HG03159 (cell line): ENCODE data around the gene SLIRP.
"Not testable (repeated sequence)": the region's sequence is repeated elsewhere in the genome, so short reads cannot be mapped to it uniquely, and the experiment has no call there.

ENCODE experiments used
- ATAC-seq: cut with Tn5 transposase; IDR thresholded peaks from one replicate; pipeline ENCODE4 v1.9.1; 2021; ENCODE audit warnings: mild to moderate bottlenecking, moderate library complexity; ENCODE audit not compliant: unreplicated experiment

Gene SLIRP

DNA sequence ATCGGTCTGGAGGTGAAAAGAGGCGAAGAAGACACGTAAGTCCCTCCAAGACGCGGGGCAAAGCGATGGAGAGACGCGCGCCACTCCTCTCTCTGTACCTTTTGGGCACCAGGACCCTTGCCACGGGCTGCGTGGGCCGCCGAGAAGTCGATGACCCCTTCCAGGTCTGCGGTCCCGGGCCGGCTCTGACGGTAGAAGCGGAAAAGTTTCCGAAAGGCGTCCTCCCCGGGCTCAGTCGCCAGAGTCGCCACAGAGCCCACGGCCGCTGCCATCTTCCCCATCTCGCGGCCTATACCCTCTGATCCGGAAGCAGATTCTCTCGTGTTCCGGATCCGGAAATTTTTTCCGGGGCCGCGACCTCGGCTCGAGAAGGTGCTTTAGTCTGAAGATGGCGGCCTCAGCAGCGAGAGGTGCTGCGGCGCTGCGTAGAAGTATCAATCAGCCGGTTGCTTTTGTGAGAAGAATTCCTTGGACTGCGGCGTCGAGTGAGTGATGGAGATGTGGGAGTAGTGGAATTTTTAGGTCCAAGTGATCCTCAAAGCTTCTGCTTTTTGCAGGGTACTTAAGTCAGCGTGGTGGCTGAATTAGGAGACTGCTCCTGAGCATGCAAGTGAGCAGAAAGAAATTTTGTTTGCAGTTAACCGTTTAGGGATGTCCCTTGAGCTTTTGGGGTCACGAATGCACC is at the start of gene SLIRP, which contains the start of gene ALKBH1:
Gene SLIRP (plus strand): TSS at position 380 of the 685 bp plus-strand sequence. CDS start 9 bp downstream, at position 389.
Gene ALKBH1 (minus strand): TSS at position 300 of the 685 bp plus-strand sequence. CDS start 19 bp downstream, at position 281.
- ATAC-seq: peak; percentile 97

DNA sequence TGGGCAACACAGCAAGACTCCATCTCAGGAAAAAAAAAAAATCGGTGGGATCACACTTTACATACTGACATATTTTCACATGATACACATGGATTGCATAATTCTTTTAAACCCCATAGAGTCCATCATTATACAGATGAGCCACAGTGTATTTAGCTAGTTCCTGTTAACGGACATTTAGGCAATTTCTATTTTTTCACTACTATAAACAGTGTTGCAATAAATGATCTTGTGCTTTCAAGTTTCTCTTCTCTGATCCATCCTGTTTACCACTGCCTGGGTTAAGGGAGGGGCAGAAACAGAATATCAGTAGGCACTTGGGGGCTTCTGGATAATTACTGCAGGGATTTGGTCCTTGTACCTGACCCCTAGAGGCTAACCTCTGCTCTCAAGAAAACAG is 48.1 kb upstream of the SLIRP start:
- ATAC-seq: no peak

DNA sequence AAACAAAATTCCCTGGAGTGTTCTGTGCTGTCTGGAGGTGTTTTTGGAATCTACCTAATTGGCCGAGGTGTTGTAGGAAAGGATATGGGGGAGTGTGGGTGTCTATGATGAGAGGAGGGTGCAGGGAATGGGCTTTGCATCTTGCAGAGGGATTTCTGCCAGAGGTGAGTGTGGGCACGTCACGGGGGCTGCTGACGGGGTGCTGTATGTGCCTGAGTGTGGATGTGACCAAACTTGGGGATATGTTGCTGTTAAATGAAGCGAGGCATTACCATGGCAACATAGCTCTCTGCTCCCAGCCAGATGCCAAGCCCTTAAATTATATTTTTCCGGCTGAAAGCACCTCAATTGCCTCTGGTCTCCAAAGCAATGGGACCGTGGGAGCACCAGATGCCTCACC is 47.1 kb upstream of the SLIRP start:
- ATAC-seq: no peak

DNA sequence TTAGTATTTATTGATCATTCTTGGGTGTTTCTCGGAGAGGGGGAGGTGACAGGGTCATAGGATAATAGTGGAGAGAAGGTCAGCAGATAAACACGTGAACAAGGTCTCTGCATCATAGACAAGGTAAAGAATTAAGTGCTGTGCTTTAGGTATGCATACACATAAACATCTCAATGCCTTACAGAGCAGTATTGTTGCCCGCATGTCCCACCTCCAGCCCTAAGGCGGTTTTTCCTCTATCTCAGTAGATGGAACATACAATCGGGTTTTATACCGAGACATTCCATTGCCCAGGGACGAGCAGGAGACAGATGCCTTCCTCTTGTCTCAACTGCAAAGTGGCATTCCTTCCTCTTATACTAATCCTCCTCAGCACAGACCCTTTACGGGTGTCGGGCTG is 46.3 kb upstream of the SLIRP start:
- ATAC-seq: not testable (repeated sequence)

DNA sequence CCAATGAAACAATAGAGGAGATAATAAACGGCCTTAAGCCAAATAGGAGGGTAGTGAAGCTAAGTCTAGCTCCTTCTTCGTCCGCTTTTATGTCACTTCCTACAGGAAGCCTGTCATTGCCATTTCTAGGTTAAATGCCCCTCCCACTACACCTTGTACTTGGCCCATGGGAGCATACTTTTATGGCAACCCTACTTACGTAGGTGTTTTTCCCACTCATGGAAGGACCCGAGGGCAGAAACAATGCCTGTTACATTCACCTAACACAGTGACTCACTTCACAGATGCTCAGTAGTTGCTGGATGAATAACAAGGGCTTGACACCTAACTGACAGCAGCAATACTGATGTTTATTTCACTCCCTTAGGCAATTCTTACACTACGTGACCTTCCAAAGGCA is 44.6 kb upstream of the SLIRP start:
- ATAC-seq: no peak

DNA sequence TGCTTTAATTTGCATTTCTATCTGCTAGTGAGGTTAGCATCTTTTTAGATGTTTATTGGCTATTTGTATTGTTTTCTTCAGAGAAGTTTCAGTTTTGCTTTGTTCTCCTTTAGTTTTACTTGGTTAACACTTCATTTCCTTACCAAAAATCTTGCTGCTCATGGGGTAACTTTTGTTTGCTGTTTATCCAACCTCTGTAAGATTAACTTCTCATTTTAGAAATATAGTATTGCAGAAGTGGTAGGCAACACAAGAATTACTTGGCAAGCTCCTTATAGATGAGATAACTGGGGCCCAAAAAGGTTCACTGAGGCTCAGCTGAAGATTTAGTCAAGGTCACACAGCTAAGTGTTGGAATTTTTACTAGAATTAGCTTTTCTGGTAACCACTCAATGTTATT is 40.6 kb upstream of the SLIRP start:
- no peak for ATAC-seq

DNA sequence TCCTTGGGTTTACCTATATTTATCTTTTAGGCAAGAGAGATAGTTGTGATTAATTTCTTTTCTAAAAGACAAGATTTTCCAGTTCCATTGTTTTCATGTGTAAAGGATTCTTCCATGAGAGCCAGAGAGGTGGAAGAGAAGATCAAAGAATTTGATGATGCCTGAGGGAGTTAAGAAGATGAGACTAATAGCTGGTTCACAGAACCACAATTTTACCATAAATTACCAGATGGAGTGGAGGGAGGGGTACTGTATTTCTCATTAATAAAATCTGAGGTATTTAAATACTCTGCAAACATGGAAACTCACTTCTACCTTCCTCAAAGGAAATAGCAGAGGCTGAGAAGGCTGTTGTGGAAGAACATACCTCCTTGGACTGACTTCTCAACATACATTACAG is 34.7 kb upstream of the SLIRP start:
- no peak for ATAC-seq

DNA sequence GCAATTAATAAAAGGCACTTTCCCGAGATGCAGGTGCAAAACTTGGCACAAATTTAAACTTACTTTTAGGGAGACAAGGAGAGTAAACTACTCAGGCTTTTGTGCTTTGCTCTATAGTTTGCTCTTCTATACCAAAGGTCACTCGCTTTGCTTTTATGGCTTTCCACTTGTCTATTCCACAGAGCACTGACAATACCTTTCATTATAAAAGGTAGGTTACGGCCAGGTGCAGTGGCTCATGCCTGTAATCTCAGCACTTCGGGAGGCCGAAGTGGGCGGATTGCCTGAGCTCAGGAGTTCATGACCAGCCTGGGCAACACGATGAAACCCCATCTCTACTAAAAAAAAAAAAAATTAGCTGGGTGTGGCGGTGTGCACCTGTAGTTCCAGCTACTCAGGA is 33.0 kb upstream of the SLIRP start:
- ATAC-seq: no peak

DNA sequence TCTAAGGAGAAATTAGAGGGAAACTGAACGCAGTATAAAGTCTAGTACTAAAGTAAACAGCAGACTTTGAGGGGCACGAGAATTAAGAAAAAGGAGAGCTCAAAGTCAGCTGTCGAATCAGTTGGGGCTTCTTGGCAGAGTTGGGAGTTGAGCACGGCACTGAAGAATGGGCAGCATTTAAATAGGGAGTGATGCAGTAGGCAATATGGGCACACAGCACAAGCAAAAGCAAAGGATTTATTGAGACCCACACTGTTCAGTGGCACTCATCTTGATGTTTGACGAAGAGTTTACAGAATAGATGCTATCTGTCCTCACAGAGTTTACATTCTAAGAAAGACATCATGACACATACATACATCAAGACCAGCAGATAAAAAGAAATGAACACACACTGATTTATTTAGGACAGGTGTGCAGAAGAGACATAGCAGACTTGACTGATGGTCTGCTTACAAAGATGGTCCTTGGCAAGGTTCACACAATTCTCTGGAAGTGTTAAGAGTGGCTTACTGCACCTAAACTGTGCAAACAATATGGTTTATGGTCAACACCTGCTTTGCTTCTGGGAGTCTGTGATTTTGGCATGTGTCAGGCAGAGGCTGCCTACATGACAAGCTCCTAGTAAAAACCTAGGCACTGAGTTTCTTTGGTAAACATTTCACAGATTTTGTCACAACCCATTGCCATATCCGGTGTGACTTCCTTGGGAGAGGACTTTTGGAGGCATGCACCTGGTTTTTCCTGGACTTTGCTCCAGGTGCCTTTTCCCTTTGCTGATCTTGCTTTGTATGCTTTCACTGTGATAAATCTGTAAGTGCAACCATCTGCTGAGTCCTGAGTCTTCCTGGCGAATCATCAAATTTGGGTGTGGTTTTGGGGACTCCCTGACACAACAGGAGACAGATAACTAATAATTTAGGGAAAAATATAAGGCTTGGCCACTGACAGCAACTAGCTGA is 26.4 kb upstream of the SLIRP start:
- ATAC-seq: no peak

DNA sequence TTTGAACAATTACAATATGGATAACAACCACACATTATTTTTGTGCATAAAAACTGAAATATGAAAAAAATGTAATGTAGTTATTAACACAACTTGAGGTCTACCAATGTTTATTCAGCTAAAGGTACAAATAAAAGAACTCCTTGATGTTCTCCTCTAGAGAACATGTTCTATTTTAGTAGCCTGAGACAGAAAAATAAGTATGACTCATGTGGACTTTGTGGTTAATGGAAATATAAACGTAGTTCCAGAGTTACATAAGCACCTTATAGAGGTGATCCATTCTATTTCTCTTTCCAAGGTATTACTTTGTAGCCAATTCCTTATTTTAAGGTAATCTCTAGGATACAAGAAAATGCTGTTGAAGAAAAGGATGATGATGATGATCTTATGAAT is 25.7 kb upstream of the SLIRP start:
- ATAC-seq: no peak

DNA sequence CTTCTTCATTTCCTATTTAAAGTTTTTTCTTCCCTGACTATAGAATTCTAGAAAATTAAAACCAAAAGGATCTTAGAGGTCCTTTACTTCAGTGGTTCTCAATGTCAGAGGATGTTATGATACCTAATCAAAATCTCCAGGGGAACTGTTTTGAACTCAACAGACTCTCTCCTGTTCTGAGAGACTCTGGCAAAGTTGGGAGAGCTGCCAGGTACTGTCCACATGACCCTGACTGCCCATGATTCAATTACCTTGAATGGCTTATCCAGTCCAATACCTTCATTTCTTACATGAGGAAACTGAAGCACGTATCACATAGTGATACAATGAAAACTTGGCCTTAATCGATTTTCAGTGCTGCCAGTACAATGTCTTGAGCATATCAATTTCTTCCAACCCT is 16.6 kb upstream of the SLIRP start:
- ATAC-seq: no peak

DNA sequence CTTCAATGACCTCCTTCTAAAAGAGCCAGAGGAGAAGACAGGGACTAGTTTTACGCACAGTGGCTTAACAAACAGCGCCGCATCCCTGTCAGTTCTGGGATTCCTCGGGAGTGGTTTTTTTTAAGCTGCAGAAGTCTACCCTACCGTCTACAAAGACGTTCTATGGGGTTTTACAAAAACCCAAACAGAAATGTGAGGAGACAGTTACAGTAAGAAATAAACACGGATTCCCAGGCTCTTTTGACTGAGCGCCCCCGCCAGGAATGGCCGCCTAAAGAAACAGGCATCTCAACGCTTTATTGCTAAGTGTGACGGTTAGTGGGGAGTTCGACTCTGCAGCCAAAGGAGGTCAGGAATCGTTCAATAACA is 564 bp upstream of the SLIRP start:
- ATAC-seq: peak; percentile 21

DNA sequence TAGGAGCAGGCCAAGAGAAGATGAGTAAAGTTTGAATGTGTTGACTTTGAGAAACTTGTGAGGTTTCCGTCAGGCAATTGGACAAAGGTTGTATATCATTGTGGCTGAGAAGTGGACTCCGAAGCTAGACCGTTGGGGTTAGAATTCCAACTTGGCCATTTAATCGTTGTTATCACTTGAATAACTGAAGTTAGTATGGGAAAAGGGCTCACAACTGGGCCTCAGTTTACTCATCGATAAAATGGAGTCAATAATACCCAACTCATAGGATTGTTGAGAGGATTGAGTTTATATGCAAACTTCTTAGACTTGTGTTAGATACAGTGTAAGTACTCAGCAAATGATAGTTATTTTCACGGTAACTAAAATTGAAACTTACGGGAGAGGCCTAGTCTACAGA is 846 bp downstream of the SLIRP start:
- ATAC-seq: no peak

DNA sequence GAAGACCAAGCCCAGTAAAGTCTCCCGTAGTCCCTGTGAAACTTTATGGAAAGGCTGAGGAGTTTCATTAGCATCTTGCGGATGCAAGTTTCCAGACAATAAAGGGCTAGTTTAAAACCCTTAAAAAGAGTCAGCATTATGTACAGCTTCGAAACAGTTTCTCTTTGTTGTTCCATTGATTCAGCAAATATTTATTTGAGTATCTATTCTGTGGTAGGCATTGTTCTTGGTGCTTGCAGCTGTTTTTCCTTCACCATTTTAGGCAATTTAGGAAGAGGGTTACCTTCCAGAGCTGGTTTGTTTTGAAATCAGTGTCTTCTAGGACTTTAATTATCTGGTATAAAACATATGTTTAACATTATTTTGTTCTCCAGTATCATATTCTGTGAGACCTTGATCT is 1.5 kb downstream of the SLIRP start:
- no peak for ATAC-seq

DNA sequence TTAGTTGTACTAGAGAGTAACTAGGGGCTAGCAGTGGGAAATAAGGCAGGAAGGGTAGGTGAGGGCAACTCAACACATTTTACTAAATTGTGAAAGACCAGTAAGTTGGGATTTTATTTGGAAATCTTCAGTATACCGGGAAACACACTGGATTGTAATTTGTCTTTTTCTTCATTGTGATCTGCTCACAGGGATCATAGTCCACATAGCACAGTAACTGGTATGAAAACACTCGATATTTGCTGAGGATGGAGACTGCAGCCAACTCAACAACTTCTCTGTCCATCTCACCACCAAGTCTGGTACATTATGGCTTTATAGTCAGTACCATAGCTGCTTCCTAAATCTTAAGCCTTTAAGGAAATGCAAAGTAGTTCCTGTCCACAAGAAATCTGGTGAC is 2.5 kb downstream of the SLIRP start:
- ATAC-seq: no peak

DNA sequence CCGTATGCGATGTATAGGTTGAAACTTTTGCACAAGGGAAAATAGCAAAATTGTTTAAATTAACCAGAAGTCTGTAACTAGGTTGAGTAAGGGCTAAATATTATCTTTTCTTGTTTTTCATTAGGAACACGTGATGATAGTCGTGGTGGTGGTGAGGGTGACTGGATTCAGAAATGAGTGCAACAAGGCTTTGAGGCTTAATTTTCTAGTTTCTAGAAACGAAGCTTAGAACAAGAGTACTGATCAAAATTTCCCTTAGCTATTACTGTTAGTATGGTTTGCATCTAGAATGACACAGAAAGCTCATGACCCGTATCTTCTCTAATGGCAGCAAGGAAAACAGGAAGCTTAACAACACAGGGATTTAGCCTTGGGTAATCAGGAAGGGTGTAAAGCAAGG is 7.0 kb downstream of the SLIRP start:
- no peak for ATAC-seq

DNA sequence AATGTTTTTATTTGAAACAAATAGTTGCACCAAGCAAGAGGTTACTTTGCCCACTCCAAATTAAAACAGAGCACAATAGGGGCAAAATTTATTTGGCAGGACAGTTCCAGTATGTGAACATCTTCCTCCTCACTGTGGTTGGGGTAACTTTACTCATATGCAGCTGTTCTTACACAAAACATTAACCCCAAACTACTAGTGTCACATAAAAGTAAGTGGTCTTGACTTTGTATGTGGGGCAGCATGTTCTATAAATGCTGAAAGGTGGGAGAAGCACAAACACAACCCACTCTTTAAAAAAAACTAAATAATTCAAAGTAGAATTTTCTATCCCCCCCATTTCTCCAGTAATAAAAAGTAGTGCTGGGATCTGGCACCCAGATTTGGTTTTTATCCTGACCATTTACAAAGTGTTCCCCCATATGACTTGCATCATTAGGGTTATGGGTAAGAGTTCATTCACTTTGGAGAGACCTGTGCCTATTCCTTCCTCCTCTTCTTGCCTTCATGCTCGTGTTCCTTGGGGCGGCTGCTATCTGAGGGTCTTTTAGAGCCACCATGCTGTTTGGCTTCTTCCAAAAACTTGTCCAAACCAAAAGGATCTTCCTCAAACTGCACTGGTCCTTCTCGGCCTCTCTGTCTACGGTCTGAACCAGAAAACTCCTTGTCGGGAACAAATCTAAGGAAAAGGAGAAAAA is 9.9 kb downstream of the SLIRP start:
- no peak for ATAC-seq

DNA sequence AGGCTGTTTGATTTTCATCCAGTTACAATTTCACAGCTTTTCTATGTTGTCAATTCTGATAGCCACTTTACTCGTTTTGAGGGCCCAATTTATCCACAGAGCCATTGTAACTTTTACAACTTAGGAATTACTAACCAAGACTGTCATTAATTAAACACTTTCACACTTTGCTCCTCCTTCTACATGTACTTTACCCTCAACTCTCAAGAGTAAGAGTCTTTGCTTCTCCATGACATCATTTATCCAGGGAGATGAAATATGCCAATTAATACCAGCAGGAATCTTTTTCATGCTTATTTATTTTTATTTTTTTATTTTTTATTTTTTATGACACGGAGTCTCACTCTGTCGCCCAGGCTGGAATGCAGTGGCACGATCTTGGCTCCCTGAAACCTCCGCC is 13.5 kb downstream of the SLIRP start:
- no peak for ATAC-seq

DNA sequence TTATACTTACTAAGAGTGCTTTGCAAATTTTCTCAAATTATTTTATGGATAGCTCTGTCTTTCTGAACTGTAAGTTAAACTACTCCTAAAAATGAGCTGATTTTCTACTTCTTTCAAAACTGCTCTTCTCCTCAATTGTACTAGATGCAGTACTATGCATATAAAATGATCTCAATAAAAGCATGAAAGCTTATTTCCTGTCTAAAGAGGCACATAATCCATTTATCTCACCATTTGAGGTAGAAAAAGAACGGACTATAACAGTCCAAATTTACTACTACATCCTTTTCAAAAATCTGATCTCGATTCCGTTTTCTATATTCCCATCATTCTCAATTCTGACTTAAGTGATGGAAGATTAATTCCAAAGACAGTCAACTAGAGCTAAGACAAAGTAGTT is 14.4 kb downstream of the SLIRP start:
- ATAC-seq: no peak

DNA sequence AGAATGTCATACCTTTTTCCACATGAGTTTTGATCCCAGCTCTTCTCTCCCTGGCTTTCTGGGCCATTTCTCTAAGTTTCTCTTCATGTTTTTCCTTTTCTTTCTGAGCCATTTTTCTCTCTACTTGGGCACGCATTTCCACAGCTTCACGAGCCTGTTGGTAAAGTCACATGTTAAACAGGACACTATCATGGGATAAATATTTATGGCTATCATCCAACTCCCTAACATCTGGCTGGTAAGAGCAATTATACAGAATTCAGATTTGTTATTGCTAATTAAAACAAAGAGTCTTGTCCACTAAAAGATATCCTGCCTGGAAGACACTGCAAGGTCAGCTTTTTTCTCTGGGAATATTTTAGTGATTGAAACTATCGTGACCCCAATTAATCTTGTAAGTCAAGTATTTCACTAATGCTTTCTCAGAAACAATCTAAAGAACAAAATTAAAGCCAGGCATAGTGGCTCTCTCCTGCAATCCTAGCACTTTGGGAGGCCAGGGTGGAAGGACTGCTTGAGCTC is 23.1 kb downstream of the SLIRP start:
- no peak for ATAC-seq

DNA sequence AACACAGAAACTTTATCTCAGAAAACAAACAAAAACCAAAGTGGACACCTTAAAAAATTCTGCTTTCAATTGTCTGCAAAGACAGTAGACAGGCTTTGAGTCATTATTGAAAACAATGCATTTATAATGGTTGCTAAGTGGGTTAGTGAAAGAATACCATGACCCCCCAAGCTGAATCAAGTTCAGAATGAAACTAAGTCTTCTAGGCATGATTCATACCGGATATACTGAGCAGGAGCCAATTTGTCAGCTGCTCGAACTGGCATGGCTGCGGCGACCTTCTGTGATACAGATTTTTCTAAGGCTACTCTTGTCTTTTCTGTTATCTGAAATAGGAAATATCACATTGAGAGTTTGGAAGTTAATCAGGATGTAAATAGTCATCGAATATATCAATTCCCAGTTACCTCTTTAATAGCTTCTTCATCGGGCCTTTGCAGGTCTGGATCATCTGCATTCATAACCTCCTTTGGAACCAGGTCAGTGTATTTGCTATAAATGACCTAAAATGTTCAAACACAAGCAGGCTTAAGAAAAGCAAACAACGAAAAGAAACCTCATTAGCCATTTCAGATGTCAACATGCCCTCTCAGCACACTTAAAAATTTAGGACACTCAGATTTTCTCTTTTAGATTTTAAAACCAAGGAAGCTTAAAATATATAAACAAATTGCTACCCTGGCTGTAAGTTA is 30.8 kb downstream of the SLIRP start:
- no peak for ATAC-seq
